ENCODE measurements around the gene AMZ1.
"Not testable (repeated sequence)": the region's sequence is repeated elsewhere in the genome, so short reads cannot be mapped to it uniquely, and the experiment has no call there.

The AMZ1 gene

DNA sequence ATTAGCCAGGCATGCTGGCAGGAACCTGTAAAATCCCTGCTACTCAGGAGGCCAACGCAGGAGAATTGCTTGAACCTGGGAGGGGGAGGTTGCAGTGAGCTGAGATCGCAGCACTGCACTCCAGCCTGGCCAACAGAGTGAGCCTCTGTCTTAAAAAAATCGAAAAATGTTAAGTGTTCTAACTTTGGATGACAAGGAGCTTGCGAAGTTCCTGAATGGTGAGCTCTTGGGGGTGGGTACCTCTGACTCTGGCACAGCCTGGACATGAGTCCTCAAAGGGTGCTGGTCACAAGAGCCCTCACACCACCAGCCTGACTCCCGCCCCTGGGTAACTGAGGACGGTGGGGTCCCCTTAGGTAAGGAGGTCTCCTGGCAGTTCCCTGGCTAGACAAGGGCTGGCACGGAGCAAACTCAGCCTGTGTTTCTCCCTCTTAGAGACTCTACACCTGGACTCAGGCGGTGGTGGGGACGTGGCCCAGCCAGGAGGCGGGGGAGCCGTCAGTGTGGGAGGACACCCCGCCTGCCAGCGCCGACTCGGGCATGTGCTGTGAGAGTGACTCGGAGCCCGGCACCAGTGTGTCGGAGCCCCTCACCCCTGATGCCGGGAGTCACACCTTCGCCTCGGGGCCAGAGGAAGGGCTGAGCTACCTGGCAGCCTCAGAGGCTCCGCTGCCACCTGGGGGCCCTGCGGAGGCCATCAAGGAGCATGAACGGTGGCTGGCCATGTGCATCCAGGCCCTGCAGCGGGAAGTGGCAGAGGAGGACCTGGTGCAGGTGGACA lies 24.1 kb downstream of the AMZ1 start:
- no peak for DNase-seq (ENCODE audit: low read depth in 2 of 2)

DNA sequence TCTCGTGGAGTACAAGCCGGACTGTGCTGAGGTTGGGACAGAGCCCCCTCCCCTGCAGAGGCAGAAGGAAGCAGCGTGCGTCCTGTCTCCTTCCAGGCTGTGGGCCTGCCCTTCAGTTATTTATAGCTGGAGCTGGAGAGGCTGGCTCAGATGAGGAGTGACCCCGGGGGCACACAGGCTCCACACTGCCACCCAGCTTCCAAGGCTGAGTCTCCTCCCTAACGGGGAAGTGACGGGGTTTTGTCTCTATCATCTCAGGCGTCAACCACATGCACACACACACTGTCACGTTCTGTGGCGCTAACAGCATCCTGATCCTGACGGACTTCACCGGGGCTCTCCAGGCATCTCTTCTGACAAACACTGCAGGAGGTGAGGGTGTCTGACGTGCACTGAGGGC lies 25.4 kb downstream of the AMZ1 start:
- no peak for DNase-seq (ENCODE audit: low read depth in 2 of 2)

DNA sequence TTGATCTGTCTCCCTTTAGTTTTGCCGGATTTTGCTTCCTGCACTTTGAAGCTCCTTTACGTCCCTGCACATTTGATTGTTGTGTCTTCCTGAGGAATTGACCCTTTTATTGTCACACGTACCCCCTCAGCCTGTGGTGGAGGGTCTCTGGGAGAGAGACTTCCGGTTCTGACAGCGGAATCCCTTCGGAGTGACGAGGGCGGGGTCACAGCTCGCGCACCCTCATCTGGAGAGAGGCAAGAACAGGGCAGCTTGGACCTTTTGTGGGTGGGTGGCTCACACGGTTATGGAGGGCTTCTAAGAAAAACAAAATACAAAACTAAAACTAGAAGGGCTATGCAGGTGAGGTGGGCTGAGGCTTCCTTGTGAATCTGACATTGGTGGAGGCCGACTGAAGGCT lies 26.0 kb downstream of the AMZ1 start:
- DNase-seq (ENCODE audit: low read depth in 2 of 2) = no peak

DNA sequence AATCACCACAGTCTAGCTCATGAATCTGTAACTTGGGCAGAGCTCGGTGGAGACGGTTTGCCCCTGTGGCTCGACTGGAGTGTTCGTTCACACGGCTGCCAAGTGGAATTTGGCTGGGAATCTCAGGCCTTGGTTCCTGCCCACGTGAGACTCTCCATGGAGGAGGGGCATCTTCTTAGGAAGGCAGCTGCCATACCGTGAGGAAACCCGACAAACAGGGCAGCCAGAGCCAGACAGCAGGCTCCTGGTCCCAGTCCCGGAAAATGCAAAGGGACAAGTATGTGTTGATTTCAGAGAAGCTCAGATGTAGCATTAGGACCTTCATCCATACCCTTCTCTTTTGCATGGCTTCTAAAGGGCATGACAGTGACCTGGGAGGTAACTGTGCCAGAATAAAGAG lies 26.6 kb downstream of the AMZ1 start:
- DNase-seq (ENCODE audit: low read depth in 2 of 2) = no peak

DNA sequence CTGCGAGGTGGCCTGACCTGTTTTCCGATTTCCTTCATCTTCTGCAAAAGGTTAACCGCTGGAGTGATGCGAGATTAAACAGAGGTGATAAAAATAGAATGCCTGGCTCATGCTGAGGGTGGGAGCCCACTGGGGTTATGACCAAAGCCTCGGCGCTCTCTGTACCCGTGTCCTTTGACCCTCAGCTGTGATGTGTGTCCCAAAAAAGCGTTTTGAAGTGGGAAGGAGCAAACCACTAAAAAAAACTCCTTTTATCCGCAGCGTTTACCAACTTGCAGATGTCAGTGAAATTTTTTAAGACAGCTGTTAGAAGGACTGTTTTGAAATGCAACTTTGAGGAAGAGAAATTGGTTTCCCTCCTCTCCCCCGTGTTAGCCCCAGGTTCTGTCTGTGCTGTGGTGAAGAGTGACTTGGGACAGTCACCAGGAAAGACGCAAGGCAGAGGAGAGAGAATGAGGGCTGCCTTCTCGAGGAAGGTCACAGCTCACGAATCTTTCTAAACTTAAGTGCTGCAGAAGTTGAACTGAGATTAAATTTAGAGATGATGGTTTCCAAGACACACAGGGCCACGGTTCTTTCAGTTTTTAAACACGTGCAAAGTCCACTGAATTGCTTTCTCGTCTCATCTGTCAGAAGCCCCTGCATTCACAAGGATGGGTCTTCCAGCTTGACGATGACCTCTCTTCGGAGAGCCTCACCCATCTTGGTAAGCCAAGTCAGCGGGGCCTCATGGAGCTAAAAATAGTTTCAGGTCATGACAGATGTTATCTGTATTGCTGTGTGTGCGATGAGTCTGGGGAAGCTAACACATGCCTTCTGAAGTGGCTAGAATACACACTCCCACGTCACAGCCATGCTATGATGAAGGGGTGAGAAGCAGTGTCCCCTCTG lies 27.6 kb downstream of the AMZ1 start:
- no peak for DNase-seq (ENCODE audit: low read depth in 2 of 2)

DNA sequence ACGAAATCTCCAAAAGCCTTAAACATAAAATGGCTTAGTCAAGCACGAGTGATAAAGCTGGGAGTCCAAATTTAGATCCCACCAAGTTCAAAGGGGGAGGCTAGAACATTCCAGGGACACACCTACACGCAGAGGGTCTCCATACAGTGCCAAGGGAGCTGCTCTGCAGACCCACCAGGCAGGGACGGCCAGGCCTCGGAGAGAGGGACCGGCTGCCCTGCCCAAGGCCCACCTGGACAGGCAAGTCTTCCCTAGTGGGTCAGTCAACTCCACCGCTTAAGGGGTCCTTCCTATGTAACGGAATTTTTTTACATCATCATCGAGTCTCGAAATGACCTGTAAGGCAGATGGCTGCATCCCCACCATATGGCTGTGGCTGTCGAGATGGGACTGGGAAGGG lies 28.5 kb downstream of the AMZ1 start:
- DNase-seq (ENCODE audit: low read depth in 2 of 2) = no peak

DNA sequence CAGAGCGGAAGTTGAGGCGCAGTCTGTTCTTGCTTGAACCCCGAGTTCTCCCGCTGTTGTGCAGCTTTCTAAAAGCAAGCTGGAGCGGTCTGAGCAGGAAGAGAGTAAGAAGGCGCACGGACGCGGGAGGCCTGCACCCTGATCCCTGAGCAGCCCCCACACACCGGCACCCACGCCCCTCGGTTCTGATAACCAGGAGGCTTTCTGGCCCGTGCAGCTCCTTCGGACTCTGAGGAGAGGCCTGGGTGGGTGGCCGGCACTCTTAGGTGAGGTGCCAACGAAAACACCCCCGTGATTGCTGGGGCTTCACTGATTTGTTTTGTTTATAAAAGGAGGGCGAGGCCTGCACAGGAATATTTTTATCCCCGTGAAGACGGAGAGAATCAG lies 28.9 kb downstream of the AMZ1 start:
- no peak for DNase-seq (ENCODE audit: low read depth in 2 of 2)

DNA sequence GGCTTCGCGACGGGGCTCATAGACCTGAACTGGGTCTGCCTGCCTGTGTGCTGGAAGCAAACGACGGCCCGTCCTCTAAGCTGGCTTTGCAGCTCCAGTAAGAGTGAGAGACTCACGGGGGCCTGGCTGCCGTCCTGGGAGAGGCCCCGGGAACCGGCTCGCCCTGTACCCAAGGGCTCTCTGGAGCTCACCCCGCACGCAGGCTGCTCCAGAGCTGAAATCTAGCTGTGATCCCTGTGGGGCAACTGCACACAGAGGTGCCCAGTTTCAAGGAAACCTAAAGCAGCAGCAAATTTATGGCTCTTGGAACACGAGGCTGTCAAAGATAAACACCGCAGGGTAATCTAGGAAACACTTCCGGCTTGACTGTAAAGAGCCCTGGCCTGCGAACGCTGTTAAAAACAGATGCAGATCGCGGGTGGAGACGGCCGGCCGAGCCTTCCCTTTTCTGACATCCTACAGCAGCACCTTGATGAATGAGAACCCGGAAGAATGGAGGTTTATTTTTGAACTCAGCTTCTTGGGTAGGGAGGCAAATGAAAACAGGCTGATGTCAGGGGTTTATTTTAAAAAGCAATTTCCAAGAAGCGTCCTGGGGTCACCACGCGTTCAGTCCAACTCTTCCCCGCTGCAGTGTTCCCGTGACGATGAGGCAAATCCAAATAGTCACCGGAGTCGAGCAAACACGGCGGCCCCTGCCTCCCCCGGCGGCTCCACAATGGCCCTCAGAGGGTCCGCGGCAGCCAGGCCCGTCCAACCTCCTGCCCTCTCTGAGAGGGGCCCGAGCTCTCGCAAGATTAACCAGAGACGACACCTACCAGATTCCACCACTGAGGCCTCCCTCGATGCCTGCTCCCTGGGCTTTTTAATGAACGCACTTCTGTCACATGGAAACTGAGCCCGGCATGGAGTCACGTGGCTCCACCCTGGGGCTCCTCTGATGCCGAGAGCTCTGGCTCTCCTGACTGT lies 29.6 kb downstream of the AMZ1 start:
- DNase-seq (ENCODE audit: low read depth in 2 of 2) = no peak

DNA sequence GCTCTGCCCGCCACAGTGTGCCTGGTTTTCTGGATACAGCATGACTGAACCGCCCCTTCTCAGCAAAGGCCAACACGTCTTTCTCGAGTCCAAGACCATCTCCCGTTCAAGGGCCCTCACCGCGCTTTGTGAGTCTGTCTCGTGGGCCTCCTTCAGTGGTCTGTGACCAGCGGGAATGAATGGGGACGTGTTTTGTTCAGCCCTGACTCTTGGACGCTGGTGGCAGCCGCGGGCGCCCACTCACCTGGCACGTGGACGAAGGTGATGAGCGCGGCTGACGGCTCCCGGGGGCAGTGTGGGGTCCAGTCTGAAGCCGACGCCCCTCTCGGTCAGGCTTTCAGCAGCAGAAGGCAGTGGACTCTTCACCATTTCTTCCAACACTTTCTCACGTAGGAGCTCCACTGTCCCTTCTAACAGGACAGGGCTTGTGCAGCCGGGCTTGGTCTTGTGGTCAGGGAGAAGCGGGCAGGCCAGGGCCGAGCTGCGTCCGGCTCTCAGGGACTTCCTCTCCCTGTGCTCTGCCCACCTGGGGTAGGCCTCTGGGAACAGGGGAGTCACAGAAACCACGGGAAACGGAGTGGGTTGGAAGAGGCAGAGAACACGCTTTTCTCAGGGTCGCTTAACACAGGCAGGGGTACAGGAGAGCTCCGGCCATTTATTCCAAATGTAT lies 30.4 kb downstream of the AMZ1 start:
- DNase-seq (ENCODE audit: low read depth in 2 of 2) = no peak

DNA sequence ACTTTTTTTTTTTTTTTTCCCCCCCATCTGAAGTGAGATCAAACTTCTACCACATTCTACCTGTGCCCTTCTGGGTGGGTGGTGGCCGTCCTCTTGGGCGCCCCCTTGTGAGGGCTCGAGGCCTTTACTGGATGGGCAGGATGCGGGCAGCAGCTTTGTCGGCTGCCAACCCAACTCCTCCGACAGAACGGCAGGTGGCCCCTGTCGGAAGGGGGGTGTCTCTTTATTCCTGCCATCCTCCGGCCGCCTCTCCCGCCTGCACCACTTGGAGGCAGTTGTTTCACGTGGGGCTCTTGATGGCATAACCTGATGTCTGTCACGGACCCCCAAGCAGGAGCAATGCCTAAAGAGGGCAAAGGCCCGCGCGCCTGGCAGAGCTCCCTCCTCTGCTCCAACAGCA lies 31.0 kb downstream of the AMZ1 start:
- DNase-seq (ENCODE audit: low read depth in 2 of 2) = peak; percentile 39 to 55

DNA sequence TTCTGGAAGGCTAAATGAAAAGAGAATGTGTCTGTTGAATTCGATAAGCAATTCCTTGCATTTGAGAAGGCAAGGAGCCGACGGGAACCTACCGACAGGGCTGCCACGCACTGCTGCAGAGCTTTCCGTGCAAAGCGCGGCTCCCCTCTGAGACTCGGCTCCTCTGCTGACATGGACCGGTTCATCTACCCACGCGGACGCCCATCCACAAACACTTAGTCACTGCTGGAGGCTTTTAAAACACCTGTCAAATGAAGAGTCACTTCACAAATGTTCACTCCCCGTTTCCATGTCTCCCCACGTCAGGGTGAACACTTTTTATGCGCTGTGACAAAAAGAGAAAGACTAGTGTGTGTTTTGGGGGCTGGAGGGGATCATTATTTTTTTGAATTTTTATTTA lies 32.0 kb downstream of the AMZ1 start:
- DNase-seq (ENCODE audit: low read depth in 2 of 2) = no peak

DNA sequence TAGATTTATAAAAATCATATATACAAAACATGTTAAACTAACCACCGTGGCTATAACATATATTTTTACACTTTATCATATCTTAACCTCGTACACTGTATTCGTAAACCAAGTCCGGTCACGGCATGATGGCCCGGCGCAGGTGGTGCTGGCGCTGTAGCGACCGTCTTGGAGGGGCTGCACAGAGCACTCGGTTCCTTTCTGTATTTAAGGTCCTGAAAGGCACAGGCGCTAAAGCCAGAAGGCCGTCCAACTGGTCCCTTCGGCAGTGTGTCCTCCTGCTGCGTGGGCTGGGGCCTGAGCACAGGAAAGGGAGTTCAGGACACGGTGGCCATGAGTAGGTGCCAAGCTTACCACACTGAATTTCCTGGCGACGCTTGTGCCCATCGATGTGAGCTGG lies 33.8 kb downstream of the AMZ1 start:
- DNase-seq (ENCODE audit: low read depth in 2 of 2) = no peak

DNA sequence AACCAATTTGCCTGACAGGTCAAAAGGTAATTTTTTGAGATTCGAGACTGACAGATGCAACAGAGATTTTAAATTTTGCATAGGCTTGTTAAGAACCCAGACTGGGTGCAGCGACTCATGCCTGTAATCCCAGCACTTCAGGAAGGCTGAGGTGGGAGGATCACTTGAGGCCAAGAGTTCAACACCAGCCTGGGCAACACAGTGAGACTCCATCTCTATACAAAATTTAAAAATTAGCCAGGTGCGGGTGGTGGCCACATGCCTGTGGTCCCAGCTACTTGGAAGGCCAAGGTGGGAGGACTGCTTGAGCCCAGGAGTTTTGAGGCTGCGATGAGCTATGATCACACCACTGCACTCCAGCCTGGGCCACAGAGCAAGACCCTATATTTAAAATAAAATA lies 34.6 kb downstream of the AMZ1 start:
- DNase-seq (ENCODE audit: low read depth in 2 of 2) = no peak

DNA sequence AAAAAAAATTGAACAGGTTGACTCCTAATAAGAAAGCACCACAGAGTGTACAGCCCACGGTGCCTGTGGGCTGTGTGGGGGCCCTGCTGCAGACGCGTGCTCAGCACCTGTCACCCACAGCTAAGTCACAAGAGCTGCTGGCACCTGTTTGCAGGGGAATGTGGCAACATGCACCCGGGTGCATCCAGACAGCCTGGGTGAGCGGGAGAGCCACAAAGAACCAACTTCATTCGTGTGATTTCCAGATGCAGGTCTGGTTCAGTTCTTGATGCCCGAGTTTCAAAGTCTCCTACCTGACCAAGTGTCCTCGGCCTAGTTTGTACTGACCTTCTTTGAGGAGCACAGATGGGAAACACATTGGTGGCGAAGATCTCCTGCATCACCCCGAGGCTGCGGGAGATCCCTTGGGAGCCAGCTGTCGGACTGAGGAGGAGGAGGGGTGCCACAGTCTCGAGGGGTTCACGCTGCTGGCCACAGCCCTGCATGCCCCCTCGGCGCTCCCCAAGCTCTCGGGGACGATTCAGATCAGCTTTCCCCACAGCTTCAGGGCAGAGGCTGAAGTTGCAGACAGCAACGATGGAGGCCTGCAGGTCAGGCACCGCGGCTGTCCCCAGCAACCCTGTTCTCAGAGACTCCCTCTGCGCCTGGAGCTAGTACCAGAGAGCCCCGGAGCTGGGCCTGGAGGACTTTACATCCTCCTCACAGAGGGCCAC lies 35.3 kb downstream of the AMZ1 start:
- no peak for DNase-seq (ENCODE audit: low read depth in 2 of 2)

DNA sequence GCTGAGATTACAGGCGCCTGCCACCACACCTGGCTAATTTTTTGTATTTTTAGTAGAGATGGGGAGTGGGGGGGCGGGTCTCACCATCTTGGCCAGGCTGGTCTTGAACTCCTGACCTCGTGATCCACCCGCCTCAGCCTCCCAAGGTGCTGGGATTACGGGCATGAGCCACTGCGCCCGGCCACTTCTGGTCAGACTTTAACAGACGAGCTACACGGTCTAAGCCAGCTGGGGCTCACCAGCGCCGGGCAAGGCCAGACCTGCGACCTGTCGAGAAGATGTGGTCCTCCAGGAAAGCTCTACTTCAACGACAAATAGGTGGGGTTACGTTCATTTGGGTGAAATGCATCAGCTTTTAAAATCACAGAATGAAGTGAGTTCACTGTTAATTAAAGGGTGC lies 36.0 kb downstream of the AMZ1 start:
- DNase-seq (ENCODE audit: low read depth in 2 of 2) = not testable (repeated sequence)

DNA sequence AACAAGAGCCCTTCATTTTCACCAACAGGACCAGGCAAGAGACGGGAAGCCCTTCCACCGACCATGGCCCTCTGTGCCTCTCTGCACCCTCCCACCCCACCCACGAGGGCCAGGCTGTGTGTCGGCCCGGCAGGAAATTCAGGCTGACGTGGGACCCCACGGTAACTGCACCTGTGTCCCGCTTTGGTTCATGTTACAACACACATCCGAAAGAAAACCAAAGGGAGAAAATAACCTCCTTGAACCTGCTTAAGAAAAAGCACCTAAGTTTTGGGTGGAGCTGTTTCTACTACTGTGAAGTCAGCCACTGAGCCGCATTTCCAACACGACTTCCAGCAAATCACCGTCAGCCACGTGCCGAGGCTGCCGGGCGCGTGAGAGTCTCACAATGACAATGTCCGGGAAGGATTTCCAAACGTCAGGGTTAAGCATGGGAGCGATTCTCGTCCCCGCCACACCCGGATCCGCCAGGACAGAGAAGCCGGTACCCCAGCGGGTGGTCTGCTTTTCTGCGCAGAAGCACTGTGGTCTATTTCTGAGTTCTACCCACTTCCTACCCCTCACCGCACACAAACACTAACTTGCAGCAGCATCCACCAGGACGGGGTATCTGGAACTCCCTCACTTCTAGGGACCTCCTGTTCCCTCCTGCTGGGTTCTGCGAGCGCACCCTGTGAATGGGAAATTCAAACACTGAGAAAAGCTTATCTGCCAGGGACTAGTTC lies 36.6 kb downstream of the AMZ1 start:
- no peak for DNase-seq (ENCODE audit: low read depth in 2 of 2)

DNA sequence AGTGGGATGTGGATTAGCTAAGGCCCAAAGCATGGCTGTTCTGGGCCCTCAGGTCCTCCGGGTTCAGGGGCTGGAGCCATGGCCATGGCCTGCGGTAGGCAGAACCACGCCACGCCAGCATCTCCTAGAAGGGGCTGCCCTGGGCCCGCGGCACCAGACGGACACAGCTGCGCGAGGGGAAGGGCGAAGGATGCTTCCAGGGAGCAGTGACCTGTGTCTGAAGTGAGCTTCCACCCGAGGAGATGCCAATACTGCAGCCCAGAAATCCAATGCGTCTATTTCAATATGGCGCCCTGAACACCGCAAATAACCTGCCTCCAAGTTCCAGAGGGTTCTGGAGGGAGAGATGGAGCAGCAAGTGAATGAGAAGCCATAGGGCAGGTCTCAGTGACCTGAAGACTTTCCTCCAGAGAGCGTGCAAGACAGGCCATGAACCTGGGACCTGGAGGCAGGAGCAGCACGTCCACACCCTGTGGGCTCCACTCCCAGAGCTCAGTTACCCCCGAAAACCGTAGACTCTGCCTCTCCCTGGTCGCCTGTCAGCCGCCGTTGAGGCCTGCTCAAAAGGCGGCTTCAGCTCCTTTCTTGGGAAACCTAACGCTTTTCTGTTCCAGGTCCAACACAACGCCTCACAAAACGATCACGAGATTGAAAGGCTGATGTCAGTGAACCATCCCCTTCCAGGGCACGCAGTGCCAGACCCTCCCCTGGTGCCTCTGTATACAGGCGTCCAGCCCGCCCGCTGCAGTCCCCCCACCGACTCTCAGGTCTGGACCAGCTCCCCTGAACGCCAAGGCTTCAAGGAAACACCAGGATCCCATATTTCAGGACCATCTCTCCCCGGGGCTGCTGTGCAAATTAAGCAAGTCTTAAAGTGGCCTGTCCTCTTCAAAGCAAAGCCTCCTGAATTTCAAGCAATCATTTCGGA lies 37.4 kb downstream of the AMZ1 start:
- no peak for DNase-seq (ENCODE audit: low read depth in 2 of 2)

DNA sequence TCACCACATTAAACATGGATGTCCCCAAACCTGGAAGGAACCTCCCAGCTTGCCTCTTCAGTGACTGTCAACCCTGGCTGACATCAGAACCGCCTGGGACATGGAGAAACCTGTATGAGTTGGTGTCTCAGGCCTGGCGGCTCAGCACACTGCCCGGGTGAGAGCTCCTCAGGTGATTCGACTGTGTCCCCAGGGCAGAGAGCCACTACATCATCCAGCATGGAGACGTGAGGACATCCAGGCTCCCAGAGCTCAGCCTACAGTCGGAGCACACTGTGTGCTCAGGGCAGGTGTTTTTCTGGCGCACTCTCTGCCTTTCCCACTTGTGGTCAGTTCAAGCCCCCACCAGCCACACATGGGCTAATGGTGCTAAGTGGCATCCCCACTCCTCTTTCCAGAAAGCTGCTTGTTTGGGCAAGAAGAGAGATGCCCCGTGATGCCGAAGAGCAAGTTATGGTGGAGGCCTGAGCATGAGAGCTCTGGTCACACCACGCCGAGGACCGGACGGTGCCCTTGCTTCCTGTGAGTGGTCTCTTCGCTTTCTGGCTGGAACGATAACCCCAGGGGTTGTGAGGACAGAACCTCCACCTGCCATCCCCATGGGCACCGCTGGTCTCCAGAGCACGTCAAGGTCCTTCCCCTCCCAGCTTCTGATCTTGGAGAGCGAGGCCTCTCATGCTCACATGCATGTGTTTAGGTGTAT lies 38.5 kb downstream of the AMZ1 start:
- DNase-seq (ENCODE audit: low read depth in 2 of 2) = no peak
